GM18951 (cell line): Measurements from ENCODE around the gene SLC1A2.

Experiments used
- POLR2A ChIP-seq: IDR thresholded peaks from 4 replicates; pipeline ENCODE4 v1.6.1; 2011; ENCODE audit warnings: mild to moderate bottlenecking; ENCODE audit not compliant: insufficient read length, insufficient read depth; ENCODE audit errors: extremely low read depth
- in situ Hi-C: fragments of 300-500 bp; cut with MboI; formaldehyde crosslinking; loops from one replicate; pipeline ENCODE4 v1.12.0; 2022; ENCODE audit warnings: low sequenced_read_pairs, mixed read lengths, inconsistent platforms; ENCODE audit not compliant: unreplicated experiment

The SLC1A2 gene

GRCh38 chr11:35347173-35347878 is 72.0 kb downstream of the SLC1A2 start:
- in situ Hi-C loops = no loop called here
- TF ChIP-seq POLR2A = no peak

- in situ Hi-C loops = no loop called here
- TF ChIP-seq POLR2A = no peak
These were observed 72.7 kb downstream of the SLC1A2 start for GRCh38 chr11:35346472-35347156.

- no peak for TF ChIP-seq POLR2A
- in situ Hi-C loops = no loop called here
These were observed 74.4 kb downstream of the SLC1A2 start for GRCh38 chr11:35344681-35345574.

- in situ Hi-C loops = no loop called here
- TF ChIP-seq POLR2A = no peak
These were observed 76.2 kb downstream of the SLC1A2 start for GRCh38 chr11:35343033-35343598.

- no peak for TF ChIP-seq POLR2A
- in situ Hi-C loops = no loop called here
These were observed 78.6 kb downstream of the SLC1A2 start for GRCh38 chr11:35340715-35341114.

GRCh38 chr11:35340071-35340470 is 79.3 kb downstream of the SLC1A2 start:
- no peak for TF ChIP-seq POLR2A
- in situ Hi-C loops = no loop called here

GRCh38 chr11:35338921-35339320 is 80.4 kb downstream of the SLC1A2 start:
- in situ Hi-C loops = no loop called here
- TF ChIP-seq POLR2A = no peak

GRCh38 chr11:35337914-35338305 is 81.4 kb downstream of the SLC1A2 start:
- in situ Hi-C loops = no loop called here
- TF ChIP-seq POLR2A = no peak

- no peak for TF ChIP-seq POLR2A
- in situ Hi-C loops = no loop called here
These were observed 82.0 kb downstream of the SLC1A2 start for GRCh38 chr11:35337136-35337913.

- in situ Hi-C loops = no loop called here
- no peak for TF ChIP-seq POLR2A
These were observed 82.6 kb downstream of the SLC1A2 start for GRCh38 chr11:35336726-35337125.

- in situ Hi-C loops = no loop called here
- no peak for TF ChIP-seq POLR2A
These were observed 84.1 kb downstream of the SLC1A2 start for GRCh38 chr11:35335226-35335625.

GRCh38 chr11:35334385-35335090 is 84.8 kb downstream of the SLC1A2 start:
- in situ Hi-C loops = no loop called here
- TF ChIP-seq POLR2A = no peak
